ENCODE measurements around the gene USP32.
"Not testable (repeated sequence)": the region's sequence is repeated elsewhere in the genome, so short reads cannot be mapped to it uniquely, and the experiment has no call there.

USP32 gene

DNA sequence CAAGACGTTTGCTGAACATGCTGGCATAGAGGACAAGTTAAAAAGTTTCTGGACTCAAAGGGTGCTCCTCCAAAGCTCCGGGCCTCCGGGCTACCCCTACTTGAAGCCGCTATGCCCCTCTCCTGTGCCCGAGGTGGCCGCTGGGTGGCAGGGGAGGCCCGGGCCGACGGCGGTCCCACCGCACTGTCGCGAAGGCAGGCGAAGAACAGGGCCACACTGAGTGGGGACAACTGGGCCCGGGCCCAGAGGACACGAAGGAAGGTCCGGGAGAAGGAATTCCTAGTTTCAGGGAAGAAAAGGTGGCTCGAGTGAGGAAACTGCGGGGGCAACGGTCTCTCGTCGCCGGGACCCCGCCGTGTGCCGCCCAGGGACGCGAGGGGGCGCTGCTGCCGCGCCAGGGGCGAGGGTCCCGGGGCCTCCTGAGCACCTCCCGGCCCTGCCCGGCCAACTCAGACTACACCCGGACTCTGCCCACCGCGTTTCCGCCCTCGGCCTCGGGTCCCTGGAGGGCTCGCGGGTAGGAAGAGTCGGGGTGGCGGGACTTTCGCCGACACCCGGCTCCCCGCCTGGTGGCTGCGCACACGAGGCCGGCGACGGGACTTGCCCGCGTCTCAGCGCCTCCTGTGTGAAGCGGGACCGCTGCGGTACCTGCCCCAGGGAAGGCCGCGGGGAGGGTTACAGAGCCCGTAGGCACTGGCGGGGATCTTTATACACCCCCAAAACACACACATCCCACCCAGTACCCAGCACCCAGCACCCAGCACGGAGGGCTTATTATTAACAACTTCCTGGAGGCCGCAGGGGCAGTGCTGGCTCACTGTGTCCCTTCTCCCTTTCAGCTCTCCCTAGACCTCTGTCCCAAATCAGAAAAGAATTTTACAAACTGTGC is 29.6 kb upstream of the USP32 start:
- Histone ChIP-seq H3K9me3 (ENCODE audit: control insufficient read depth, low read length) (no peaks in the 10 kb centered on the region), H3K14ac (ENCODE audit: low read length in 2 of 2) (peak overlapping the region in 1 of 2 experiments; percentile 45), H2AFZ (ENCODE audit: low read depth, low read length) (peak overlapping the region; percentile 48), H3K9ac (ENCODE audit: low read length) (peak overlapping the region; percentile 86), H4K91ac (ENCODE audit: low read length) (peak overlapping the region; percentile 77), H3K27ac (ENCODE audit: low read length, poor library complexity, severe bottlenecking) (no peak overlapping the region), H2BK5ac (ENCODE audit: low read depth, low read length, poor library complexity, severe bottlenecking) (no peak overlapping the region), H2BK12ac (ENCODE audit: low read length in 2 of 2) (peak overlapping the region; percentile 40 to 67), H3K18ac (ENCODE audit: low read depth in 1 of 2, low read length in 2 of 2) (peak overlapping the region; percentile 54 to 76), H3K27me3 (ENCODE audit: control insufficient read depth in 1 of 2, insufficient read depth in 1 of 2, low read length in 2 of 2) (no peaks in the 10 kb centered on the region), H2BK120ac (ENCODE audit: low read depth, low read length) (peak overlapping the region; percentile 6), H3K4me3 (ENCODE audit: insufficient read depth in 1 of 2, low read depth in 1 of 2, low read length in 2 of 2) (peak overlapping the region; percentile 45 to 75), H3K36me3 (ENCODE audit: control insufficient read depth in 1 of 2, insufficient read depth in 2 of 2, low read depth in 1 of 2, low read length in 2 of 2) (no peaks in the 10 kb centered on the region), H3K4me1 (ENCODE audit: control insufficient read depth, insufficient read depth, low read depth, low read length) (peaks cover 4% of the 10 kb centered on the region), H4K8ac (ENCODE audit: low read length) (peak overlapping the region; percentile 74), H2BK15ac (ENCODE audit: low read depth, poor library complexity, severe bottlenecking) (peak overlapping the region; percentile 57), H3K4me2 (ENCODE audit: low read length, poor library complexity, severe bottlenecking) (peak overlapping the region; percentile 85), H3K4ac (ENCODE audit: low read depth in 1 of 2, low read length in 2 of 2) (peak overlapping the region in 1 of 2 experiments; percentile 46), H2AK5ac (ENCODE audit: low read length, severe bottlenecking) (no peak overlapping the region), H3K23ac (ENCODE audit: low read length in 2 of 2) (peak overlapping the region in 1 of 2 experiments; percentile 81), H3K79me1 (replicated peaks; ENCODE audit: low read length, poor library complexity, severe bottlenecking) (no peaks in the 10 kb centered on the region)
- DNase-seq = peak; percentile 76
- 6% methylated on average over 61 of the region's 66 CpGs for WGBS

DNA sequence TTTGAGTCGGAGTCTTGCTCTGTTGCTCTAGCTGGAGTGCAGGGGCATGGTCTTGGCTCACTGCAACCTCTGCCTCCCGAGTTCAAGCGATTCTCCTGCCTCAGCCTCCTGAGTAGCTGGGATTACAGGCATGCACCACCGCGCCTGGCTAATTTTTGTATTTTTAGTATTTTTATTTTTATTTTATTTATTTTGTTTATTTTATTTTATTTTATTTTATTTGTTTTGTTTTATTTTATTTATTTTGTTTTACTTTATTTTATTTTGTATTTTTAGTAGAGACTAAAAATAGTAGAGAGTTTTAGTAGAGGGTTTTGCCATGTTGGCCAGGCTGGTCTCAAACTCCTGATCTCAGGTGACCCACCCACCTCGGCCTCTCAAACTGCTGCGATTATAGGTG is 27.9 kb upstream of the USP32 start:
- H3K4ac ChIP-seq (ENCODE audit: low read depth in 1 of 2, low read length in 2 of 2); H2BK12ac ChIP-seq (ENCODE audit: low read length in 2 of 2); H3K18ac ChIP-seq (ENCODE audit: low read depth in 1 of 2, low read length in 2 of 2); H3K36me3 ChIP-seq (ENCODE audit: control insufficient read depth in 1 of 2, insufficient read depth in 2 of 2, low read depth in 1 of 2, low read length in 2 of 2); H3K4me1 ChIP-seq (ENCODE audit: control insufficient read depth, insufficient read depth, low read depth, low read length); H3K9me3 ChIP-seq (ENCODE audit: control insufficient read depth, low read length); H2AFZ ChIP-seq (ENCODE audit: low read depth, low read length); H3K9ac ChIP-seq (ENCODE audit: low read length); H4K8ac ChIP-seq (ENCODE audit: low read length); H3K4me2 ChIP-seq (ENCODE audit: low read length, poor library complexity, severe bottlenecking); H2BK5ac ChIP-seq (ENCODE audit: low read depth, low read length, poor library complexity, severe bottlenecking); H3K23ac ChIP-seq (ENCODE audit: low read length in 2 of 2); DNase-seq; H3K4me3 ChIP-seq (ENCODE audit: insufficient read depth in 1 of 2, low read depth in 1 of 2, low read length in 2 of 2); H3K27me3 ChIP-seq (ENCODE audit: control insufficient read depth in 1 of 2, insufficient read depth in 1 of 2, low read length in 2 of 2); H3K79me1 ChIP-seq (replicated peaks; ENCODE audit: low read length, poor library complexity, severe bottlenecking); H2BK120ac ChIP-seq (ENCODE audit: low read depth, low read length); H2BK15ac ChIP-seq (ENCODE audit: low read depth, poor library complexity, severe bottlenecking); H2AK5ac ChIP-seq (ENCODE audit: low read length, severe bottlenecking); H4K91ac ChIP-seq (ENCODE audit: low read length); H3K27ac ChIP-seq (ENCODE audit: low read length, poor library complexity, severe bottlenecking); H3K14ac ChIP-seq (ENCODE audit: low read length in 2 of 2): not testable (repeated sequence)
- 95% methylated on average over 4 of the region's 7 CpGs for WGBS

DNA sequence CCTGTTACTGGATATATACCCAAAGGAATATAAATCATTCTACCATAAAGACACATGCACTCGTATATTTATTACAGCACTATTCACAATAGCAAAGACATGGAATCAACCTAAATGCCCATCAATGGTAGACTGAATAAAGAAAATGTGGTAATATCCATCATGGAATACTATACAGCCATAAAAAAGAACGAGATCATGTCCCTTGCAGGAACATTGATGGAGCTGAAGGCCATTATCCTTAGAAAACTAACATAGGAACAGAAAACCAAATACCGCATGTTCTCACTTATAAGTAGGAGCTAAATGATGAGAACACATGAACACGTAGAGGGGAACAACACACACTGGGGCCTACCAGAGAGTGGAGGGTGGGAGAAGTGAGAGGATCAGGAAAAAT is 27.1 kb upstream of the USP32 start:
- not testable (repeated sequence) for H3K79me1 ChIP-seq (replicated peaks; ENCODE audit: low read length, poor library complexity, severe bottlenecking); H2AFZ ChIP-seq (ENCODE audit: low read depth, low read length); H3K23ac ChIP-seq (ENCODE audit: low read length in 2 of 2); H3K4me1 ChIP-seq (ENCODE audit: control insufficient read depth, insufficient read depth, low read depth, low read length); H3K18ac ChIP-seq (ENCODE audit: low read depth in 1 of 2, low read length in 2 of 2); DNase-seq; H3K27me3 ChIP-seq (ENCODE audit: control insufficient read depth in 1 of 2, insufficient read depth in 1 of 2, low read length in 2 of 2); H3K9me3 ChIP-seq (ENCODE audit: control insufficient read depth, low read length); H4K8ac ChIP-seq (ENCODE audit: low read length); H3K27ac ChIP-seq (ENCODE audit: low read length, poor library complexity, severe bottlenecking); H4K91ac ChIP-seq (ENCODE audit: low read length); H3K36me3 ChIP-seq (ENCODE audit: control insufficient read depth in 1 of 2, insufficient read depth in 2 of 2, low read depth in 1 of 2, low read length in 2 of 2); H2BK15ac ChIP-seq (ENCODE audit: low read depth, poor library complexity, severe bottlenecking); H2BK12ac ChIP-seq (ENCODE audit: low read length in 2 of 2); H3K4ac ChIP-seq (ENCODE audit: low read depth in 1 of 2, low read length in 2 of 2); H3K14ac ChIP-seq (ENCODE audit: low read length in 2 of 2); H3K4me2 ChIP-seq (ENCODE audit: low read length, poor library complexity, severe bottlenecking); H2BK120ac ChIP-seq (ENCODE audit: low read depth, low read length); H3K4me3 ChIP-seq (ENCODE audit: insufficient read depth in 1 of 2, low read depth in 1 of 2, low read length in 2 of 2); H2AK5ac ChIP-seq (ENCODE audit: low read length, severe bottlenecking); H2BK5ac ChIP-seq (ENCODE audit: low read depth, low read length, poor library complexity, severe bottlenecking); H3K9ac ChIP-seq (ENCODE audit: low read length)
- WGBS = 100% methylated on average over 3 of the region's 4 CpGs

DNA sequence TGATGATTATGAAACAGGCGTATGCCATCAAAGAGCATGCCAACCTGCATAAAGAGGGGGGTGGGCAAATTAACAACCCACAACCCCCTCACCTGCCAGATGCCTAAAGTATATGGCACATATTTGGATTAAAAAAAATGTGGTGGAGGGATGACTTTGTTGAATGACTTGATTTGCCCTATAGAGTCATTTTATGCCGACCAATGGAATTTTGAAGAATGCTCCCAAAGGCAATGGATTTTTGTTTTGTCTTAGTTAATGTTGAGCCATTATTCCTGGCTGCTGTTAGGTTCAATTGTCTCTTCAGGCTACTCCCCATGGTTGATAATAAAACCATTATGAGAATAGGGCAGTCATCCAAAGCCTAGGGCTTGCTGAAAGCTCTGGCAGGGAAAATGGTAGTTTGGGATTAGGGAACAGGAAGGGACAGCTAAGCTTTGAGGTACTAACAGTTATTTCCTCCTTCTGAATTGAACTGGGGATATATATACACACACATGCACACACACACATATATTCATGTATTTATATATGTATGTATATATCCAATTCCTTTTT is 24.5 kb upstream of the USP32 start:
- H3K18ac ChIP-seq (ENCODE audit: low read depth in 1 of 2, low read length in 2 of 2) = no peak overlapping the region
- no peak for DNase-seq
- H3K27me3 ChIP-seq (ENCODE audit: control insufficient read depth in 1 of 2, insufficient read depth in 1 of 2, low read length in 2 of 2) = no peaks in the 10 kb centered on the region
- no peak overlapping the region for H2BK15ac ChIP-seq (ENCODE audit: low read depth, poor library complexity, severe bottlenecking)
- H3K36me3 ChIP-seq (ENCODE audit: control insufficient read depth in 1 of 2, insufficient read depth in 2 of 2, low read depth in 1 of 2, low read length in 2 of 2) = no peaks in the 10 kb centered on the region
- H3K4me3 ChIP-seq (ENCODE audit: insufficient read depth in 1 of 2, low read depth in 1 of 2, low read length in 2 of 2) = no peak overlapping the region
- H3K4me1 ChIP-seq (ENCODE audit: control insufficient read depth, insufficient read depth, low read depth, low read length) = no peaks in the 10 kb centered on the region
- no peak overlapping the region for H3K23ac ChIP-seq (ENCODE audit: low read length in 2 of 2)
- no peak overlapping the region for H2AK5ac ChIP-seq (ENCODE audit: low read length, severe bottlenecking)
- 97% methylated on average over 1 of the region's 2 CpGs for WGBS
- H4K8ac ChIP-seq (ENCODE audit: low read length) = no peak overlapping the region
- no peak overlapping the region for H3K4me2 ChIP-seq (ENCODE audit: low read length, poor library complexity, severe bottlenecking)
- no peak overlapping the region for H3K9ac ChIP-seq (ENCODE audit: low read length)
- no peaks in the 10 kb centered on the region for H3K79me1 ChIP-seq (replicated peaks; ENCODE audit: low read length, poor library complexity, severe bottlenecking)
- no peak overlapping the region for H2BK120ac ChIP-seq (ENCODE audit: low read depth, low read length)
- H3K27ac ChIP-seq (ENCODE audit: low read length, poor library complexity, severe bottlenecking) = no peak overlapping the region
- no peak overlapping the region for H3K14ac ChIP-seq (ENCODE audit: low read length in 2 of 2)
- H4K91ac ChIP-seq (ENCODE audit: low read length) = no peak overlapping the region
- no peak overlapping the region for H2BK5ac ChIP-seq (ENCODE audit: low read depth, low read length, poor library complexity, severe bottlenecking)
- H2AFZ ChIP-seq (ENCODE audit: low read depth, low read length) = no peak overlapping the region
- H2BK12ac ChIP-seq (ENCODE audit: low read length in 2 of 2) = no peak overlapping the region
- no peak overlapping the region for H3K4ac ChIP-seq (ENCODE audit: low read depth in 1 of 2, low read length in 2 of 2)
- no peaks in the 10 kb centered on the region for H3K9me3 ChIP-seq (ENCODE audit: control insufficient read depth, low read length)

Measured in mesenchymal stem cell (in vitro differentiated cells and primary cell).